Daoy (cell line): ENCODE measurements around the gene RSBN1. TPM values are rescaled to one million over a fixed set of nuclear protein-coding genes. Genes with fewer than 3 reads are reported as not detected.
"Not testable (repeated sequence)": the region's sequence is repeated elsewhere in the genome, so short reads cannot be mapped to it uniquely, and the experiment has no call there.

Experiments
- DNase-seq: peaks from one replicate; pipeline ENCODE4 v3.0.0-alpha.2; 2015; ENCODE audit warnings: low read depth
- total RNA-seq: library from RNA; depleted of rRNA; stranded (reverse); fragments of >200 nt; shearing (Covaris generic); gene quantifications from 2 replicates; pipeline ENCODE4 v1.2.3, GENCODE V29; 2014; rRNA removed

Gene RSBN1
- total RNA-seq, 1 experiment from 2014 or later: 8.9 TPM

GRCh38 chr1:113745425-113745824 lies 66.9 kb downstream of the RSBN1 start:
- no peak for DNase-seq

DNA sequence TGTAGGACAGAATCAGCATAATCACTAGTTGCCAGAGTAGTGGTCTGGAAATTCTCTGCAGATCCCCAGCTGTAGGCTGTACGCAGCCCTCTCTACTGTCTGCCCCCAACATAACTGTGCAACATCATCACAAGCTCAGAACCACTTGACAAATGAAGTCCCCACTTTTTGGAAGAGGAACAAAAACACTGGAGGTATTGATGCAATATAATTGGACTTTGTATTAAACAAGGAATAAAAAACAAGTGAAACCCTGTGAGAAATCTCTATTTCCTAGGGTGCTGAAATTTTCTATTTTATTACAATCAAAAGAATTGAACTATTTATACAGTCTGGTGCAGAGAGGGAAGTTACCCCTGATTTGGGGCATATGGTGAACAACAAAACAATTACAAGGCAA lies 68.2 kb downstream of the RSBN1 start:
- no peak for DNase-seq

DNA sequence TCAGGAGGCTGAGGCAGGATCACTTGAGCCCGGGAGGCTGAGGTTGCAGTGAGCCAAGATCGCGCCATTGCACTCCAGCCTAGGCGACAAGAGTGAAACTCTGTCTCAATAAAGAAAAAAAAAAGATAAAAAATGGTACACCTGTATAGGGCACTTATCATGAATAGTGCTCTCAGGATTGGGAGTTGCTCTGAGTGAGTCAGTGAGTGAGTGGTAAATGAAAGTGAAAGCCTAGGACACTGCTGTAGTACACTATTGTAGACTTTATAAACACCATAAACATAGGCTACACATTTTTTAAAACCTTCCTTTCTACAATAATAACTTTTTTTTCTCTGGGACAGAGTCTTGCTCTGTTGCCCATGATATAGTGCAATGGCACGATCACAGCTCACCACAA lies 69.8 kb downstream of the RSBN1 start:
- DNase-seq: no peak

- DNase-seq: no peak
These were observed 77.8 kb downstream of the RSBN1 start for GRCh38 chr1:113734357-113735055.

- no peak for DNase-seq
These were observed 79.5 kb downstream of the RSBN1 start for GRCh38 chr1:113732802-113733201.

DNA sequence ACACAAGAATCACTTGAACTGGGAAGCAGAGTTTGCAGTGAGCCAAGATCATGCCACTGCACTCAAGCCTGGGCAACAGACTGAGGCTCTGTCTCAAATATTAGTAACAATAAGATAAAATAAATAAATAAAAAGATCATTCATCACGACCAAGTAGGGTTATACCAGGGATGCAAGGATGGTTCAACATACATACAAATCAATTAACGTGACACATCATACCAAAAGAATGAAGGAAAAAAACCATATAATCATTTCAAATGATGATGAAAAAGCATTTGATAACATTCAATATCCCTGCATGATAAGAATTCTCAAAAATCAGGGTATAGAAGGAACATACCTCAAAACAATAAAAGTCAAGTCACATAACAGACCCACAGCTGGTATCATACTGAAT lies 91.3 kb downstream of the RSBN1 start:
- no peak for DNase-seq

DNA sequence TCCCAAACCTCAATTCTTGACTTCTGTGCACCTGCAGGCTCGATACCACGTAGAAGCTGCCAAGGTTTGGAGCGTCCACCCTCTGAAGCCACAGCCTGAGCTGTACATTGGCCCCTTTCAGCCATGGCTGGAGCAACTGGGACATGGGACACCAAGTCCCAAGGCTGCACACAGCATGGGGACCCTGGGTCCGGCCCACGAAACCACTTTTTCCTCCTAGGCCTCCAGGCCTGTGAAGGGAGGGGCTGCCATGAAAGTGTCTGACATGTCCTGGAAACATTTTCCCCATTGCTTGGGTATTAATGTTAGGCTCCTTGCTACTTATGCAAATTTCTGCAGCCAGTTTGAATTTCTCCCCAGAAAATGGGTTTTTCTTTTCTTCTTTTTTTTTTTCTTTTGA lies 93.7 kb downstream of the RSBN1 start:
- DNase-seq: not testable (repeated sequence)

DNA sequence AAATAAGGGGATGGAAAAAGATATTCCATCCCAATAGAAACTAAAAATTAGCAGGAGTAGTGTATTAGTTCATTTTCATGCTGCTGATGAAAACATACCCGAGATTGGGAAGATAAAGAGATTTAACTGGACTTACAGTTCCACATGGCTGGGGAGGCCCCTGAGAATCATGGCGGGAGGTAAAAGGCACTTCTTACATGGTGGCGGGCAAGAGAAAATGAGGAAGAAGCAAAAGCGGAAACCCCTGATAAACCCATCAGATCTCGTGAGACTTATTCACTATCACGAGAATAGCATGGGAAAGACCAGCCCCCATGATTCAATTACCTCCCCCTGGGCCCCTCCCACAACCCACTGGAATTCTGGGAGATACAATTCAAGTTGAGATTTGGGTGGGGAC lies 94.8 kb downstream of the RSBN1 start:
- DNase-seq: not testable (repeated sequence)

DNA sequence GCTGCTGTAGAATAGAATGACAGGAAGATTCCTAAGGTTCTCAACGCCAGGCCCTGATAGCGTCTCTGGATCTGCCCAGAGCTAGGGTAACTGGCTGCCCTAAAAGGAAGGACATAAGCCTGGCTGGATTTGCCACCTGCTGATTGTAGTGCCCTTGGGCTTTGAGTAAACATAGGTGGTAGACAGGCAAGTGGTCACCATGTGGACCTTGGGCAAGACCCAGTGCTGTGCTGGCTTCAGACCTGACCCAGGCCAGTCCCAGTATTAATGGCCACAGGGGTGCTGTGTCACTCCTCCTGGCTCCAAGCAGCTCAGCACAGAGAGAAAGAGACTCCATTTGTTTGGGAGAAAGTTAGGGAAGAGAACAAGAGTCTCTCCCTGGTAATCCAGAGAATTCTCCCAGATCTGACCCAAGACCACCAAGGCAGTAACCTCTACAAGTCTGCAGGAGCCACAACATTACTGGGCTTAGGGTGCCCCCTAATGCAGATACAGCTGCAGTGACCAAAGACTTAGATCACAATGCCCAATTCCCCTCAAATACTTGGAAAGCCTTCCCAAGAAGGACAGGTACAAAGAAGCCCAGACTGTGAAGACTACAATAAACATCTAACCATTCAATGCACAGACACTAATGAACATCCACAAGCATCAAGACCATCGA lies 97.5 kb downstream of the RSBN1 start:
- no peak for DNase-seq

Other genes starting within 250 kb of the RSBN1 start
- gene PHTF1, start 53.0 kb downstream of the RSBN1 start, total RNA-seq: 89.4 and 93.0 TPM in 2 replicates
- gene PTPN22, start 59.2 kb upstream of the RSBN1 start, total RNA-seq: 1.5 and 4.1 TPM in 2 replicates
- 0.06 and 0.12 TPM in 2 replicates for gene BCL2L15, start 75.1 kb upstream of the RSBN1 start, total RNA-seq
- 51.6 and 55.9 TPM in 2 replicates for gene AP4B1, start 92.3 kb upstream of the RSBN1 start, total RNA-seq
- 15.3 and 19.5 TPM in 2 replicates for gene DCLRE1B, start 92.8 kb upstream of the RSBN1 start, total RNA-seq
- 20.0 and 22.3 TPM in 2 replicates for gene HIPK1, start 116.8 kb upstream of the RSBN1 start, total RNA-seq
- 2.3 and 2.4 TPM in 2 replicates for gene OLFML3, start 167.0 kb upstream of the RSBN1 start, total RNA-seq